Measurements from ENCODE around the gene SH3BP2. TPM values are rescaled to one million over a fixed set of nuclear protein-coding genes. Genes with fewer than 3 reads are reported as not detected.
A peak's percentile ranks its signal among the peaks of the same experiment; 100 is the strongest.

Gene SH3BP2, protein sequence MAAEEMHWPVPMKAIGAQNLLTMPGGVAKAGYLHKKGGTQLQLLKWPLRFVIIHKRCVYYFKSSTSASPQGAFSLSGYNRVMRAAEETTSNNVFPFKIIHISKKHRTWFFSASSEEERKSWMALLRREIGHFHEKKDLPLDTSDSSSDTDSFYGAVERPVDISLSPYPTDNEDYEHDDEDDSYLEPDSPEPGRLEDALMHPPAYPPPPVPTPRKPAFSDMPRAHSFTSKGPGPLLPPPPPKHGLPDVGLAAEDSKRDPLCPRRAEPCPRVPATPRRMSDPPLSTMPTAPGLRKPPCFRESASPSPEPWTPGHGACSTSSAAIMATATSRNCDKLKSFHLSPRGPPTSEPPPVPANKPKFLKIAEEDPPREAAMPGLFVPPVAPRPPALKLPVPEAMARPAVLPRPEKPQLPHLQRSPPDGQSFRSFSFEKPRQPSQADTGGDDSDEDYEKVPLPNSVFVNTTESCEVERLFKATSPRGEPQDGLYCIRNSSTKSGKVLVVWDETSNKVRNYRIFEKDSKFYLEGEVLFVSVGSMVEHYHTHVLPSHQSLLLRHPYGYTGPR
- total RNA-seq (2014; rRNA removed; shearing (Covaris generic)) (6.9 and 10.9 TPM in 2 replicates), total RNA-seq (2022) (23.8 and 31.6 TPM in 2 replicates), Bru-seq, nascent RNA (percentile 41 among the genes with signal in this experiment), BruChase-seq, experiment 1, labeled RNA remaining after a 6-hour chase (percentile 49 among the genes with signal in this experiment), BruChase-seq, experiment 2, labeled RNA remaining after a 2-hour chase (percentile 53 among the genes with signal in this experiment)
- long read RNA-seq, partial matches to known transcripts = 3 of 12 reads
- long read RNA-seq, other reads (novel, unspliced or antisense) = 8 of 12 reads

DNA sequence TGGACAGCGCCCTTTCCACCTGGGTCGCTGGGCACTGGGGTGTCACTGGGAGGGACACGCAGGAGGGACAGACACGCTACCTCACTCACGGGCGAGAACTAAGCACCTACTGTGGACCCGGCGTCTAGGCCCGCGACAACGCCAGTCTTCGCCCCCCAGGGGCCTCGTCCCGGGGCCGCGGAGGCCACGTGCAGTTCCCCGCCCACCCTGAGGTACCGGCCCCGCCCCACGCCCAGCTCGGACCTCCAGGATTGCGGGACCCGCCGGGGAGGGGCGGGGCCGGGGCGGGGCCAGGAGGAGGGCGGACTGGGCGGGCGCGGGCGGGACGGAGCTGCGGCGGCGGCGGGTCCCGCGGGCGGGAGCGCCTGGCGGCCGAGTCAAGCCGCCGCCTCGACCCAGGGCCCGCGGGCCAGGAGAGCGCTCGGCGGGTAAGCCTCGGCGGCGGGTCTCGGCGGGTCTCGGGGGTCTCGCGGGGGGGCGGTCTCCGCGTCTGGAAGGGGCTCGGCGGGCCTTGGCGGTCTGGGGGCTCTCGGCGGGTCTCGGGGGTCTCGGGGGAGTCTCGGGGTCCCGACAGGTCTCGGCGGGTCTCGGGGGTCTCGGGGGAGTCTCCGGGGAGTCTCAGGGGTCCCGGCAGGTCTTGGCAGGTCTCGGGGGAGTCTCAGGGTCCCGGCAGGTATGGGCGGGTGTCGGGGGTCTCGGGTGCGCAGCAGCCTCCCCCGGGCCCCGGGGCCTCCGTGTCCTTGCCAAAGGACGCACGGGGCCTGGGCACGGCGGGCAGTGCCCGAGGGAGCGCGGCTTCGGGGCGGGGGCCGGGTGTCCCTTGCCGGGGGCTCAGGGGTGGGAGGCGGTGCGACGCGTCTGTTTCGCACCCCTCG, at the start of gene SH3BP2:
TSS of gene SH3BP2 (plus strand) at position 375 of the 875 bp plus-strand sequence. CDS start 27,533 bp downstream, outside the sequence.
- H3K79me2 ChIP-seq (ENCODE audit: insufficient read depth, low read depth, low read length) = no peaks in the 10 kb centered on the region
- CTCF ChIA-PET (ENCODE audit: unreplicated experiment) = interaction anchor here (0.5 kb wide), 1 partner anchor 57 kb away, joined by 4 read pairs; no protein-coding TSS in a partner anchor
- no peaks in the 10 kb centered on the region for H3K9me3 ChIP-seq (ENCODE audit: low read length)
- H3K4me2 ChIP-seq (ENCODE audit: low read length) = peak within 1 kb of the TSS; percentile 44
- peaks cover 15% of the 10 kb centered on the region for H3K4me1 ChIP-seq (ENCODE audit: insufficient read depth, low read length, poor library complexity, severe bottlenecking)
- POLR2A ChIA-PET = no interaction called here
- no peaks in the 10 kb centered on the region for H4K20me1 ChIP-seq (ENCODE audit: insufficient read depth, low read length)
- no TSS peak for BruUV-seq (replicated peaks)
- no peak within 1 kb of the TSS for H2AFZ ChIP-seq (ENCODE audit: low read length)
- peak within 1 kb of the TSS; percentile 22 for H3K4me3 ChIP-seq (ENCODE audit: low read depth, low read length, poor library complexity, severe bottlenecking)
- intact Hi-C loops (cut with micrococcal nuclease; ENCODE audit: unreplicated experiment) = no loop called here
- TF ChIP-seq EZH2phosphoT487 (IDR thresholded peaks at IDR 0.05; ENCODE audit: borderline replicate concordance, low read depth, low read length) = no peak
- TF ChIP-seq, protein P1, sequence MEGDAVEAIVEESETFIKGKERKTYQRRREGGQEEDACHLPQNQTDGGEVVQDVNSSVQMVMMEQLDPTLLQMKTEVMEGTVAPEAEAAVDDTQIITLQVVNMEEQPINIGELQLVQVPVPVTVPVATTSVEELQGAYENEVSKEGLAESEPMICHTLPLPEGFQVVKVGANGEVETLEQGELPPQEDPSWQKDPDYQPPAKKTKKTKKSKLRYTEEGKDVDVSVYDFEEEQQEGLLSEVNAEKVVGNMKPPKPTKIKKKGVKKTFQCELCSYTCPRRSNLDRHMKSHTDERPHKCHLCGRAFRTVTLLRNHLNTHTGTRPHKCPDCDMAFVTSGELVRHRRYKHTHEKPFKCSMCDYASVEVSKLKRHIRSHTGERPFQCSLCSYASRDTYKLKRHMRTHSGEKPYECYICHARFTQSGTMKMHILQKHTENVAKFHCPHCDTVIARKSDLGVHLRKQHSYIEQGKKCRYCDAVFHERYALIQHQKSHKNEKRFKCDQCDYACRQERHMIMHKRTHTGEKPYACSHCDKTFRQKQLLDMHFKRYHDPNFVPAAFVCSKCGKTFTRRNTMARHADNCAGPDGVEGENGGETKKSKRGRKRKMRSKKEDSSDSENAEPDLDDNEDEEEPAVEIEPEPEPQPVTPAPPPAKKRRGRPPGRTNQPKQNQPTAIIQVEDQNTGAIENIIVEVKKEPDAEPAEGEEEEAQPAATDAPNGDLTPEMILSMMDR (conservative IDR thresholded peaks at IDR 0.05; ENCODE audit: low read length) = no peak
- DNase-seq (ENCODE audit: low spot score) = peak; percentile 48
- no peaks in the 10 kb centered on the region for H3K36me3 ChIP-seq (ENCODE audit: insufficient read depth, low read length)
- H3K27ac ChIP-seq (ENCODE audit: low read depth, low read length, poor library complexity, severe bottlenecking) = no peak within 1 kb of the TSS
- H3K9me2 ChIP-seq (ENCODE audit: insufficient read depth, low read length) = no peaks in the 10 kb centered on the region

DNA sequence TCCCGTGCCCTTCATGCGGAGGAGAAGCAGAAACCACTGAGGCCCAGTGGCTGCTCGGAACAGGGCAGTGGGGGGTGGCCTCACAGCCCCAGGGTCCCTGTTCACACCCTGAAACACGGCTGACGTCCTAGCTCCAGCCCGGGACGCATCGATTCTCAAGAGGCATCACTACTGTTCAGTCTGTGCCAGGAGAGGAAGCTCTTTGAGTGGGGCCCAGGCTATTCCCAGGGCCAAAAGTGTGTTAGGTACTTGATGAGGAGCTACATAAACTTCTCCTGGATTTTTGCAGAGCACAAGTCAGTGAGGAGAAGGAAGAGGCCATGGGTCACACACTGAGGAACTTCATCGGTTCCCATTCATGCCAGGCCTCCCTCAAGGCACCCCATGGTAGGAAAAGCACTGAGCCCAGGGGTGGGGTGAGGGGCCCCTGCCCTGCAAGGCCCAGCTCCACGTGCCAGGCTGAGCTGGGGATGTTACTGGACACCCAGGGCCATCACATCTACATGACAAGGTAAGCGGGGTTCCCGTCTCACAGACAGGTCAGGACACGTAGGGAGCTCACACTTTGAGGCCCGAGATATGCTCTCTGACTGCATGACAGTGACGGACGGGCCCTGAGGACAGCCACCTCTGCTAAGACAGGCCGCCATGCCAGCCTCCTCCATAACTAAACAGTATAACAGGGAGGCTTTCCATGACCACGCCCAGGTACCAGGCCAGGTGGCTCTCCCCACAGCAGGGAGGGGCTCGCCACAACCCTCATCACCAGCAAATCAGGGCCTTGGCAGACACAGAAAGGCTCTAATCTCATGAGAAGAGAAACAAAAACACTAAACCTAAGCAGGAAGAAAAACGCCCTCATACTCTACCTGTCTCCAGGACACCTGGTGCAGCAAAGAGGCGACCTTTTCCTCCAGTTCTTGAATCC, 49.1 kb upstream of the SH3BP2 start:
- no TSS peak for BruUV-seq (replicated peaks)
- H3K9me3 ChIP-seq (ENCODE audit: low read length) = no peaks in the 10 kb centered on the region
- no peaks in the 10 kb centered on the region for H3K79me2 ChIP-seq (ENCODE audit: insufficient read depth, low read depth, low read length)
- ChIA-PET POLR2A (interaction anchor here (0.7 kb wide), 1 partner anchor 16 kb away, joined by 4 read pairs; no protein-coding TSS in a partner anchor), CTCF (ENCODE audit: unreplicated experiment) (no interaction called here)
- no peak for DNase-seq (ENCODE audit: low spot score)
- no peak overlapping the region for H3K27ac ChIP-seq (ENCODE audit: low read depth, low read length, poor library complexity, severe bottlenecking)
- H3K36me3 ChIP-seq (ENCODE audit: insufficient read depth, low read length) = peaks cover 64% of the 10 kb centered on the region
- TF ChIP-seq EZH2phosphoT487 (IDR thresholded peaks at IDR 0.05; ENCODE audit: borderline replicate concordance, low read depth, low read length) = no peak
- TF ChIP-seq, protein P1 (conservative IDR thresholded peaks at IDR 0.05; ENCODE audit: low read length) = no peak
- peaks cover 33% of the 10 kb centered on the region for H3K4me1 ChIP-seq (ENCODE audit: insufficient read depth, low read length, poor library complexity, severe bottlenecking)
- H3K4me2 ChIP-seq (ENCODE audit: low read length) = no peak overlapping the region
- intact Hi-C loops (cut with micrococcal nuclease; ENCODE audit: unreplicated experiment) = no loop called here
- H3K4me3 ChIP-seq (ENCODE audit: low read depth, low read length, poor library complexity, severe bottlenecking) = no peak overlapping the region
- no peak overlapping the region for H2AFZ ChIP-seq (ENCODE audit: low read length)
- H3K9me2 ChIP-seq (ENCODE audit: insufficient read depth, low read length) = no peaks in the 10 kb centered on the region
- H4K20me1 ChIP-seq (ENCODE audit: insufficient read depth, low read length) = no peaks in the 10 kb centered on the region

Measured in OCI-LY7 (cell line).